Activated naive CD4-positive, alpha-beta T cell treated with anti-CD3 and anti-CD28 coated beads, Interleukin-2, amount 50 U/mL, for 72 hours (primary cell): Measurements from ENCODE around the gene EMSY. TPM values are rescaled to one million over a fixed set of nuclear protein-coding genes. Genes with fewer than 3 reads are reported as not detected.
"Not testable (repeated sequence)": the region's sequence is repeated elsewhere in the genome, so short reads cannot be mapped to it uniquely, and the experiment has no call there.

ENCODE experiments used
- ATAC-seq, 2 donors: fragments of 150-1000 bp; cut with Tn5 transposase; 2 replicates each; pipeline ENCODE4 v1.10.0; 2021; ENCODE audit warnings: mild to moderate bottlenecking in 2 of 2, moderate library complexity in 2 of 2
- DNase-seq, 2 donors: peaks; one replicate each; pipeline ENCODE4 v3.0.0; 2021 to 2022; ENCODE audit warnings: low spot score in 2 of 2
- H3K27ac Mint-ChIP-seq, 2 donors: one replicate each; pipeline ENCODE4 v1.8.0; 2022; ENCODE audit warnings: mild to moderate bottlenecking in 2 of 2, mixed read lengths in 2 of 2
- H3K36me3 Mint-ChIP-seq, 2 donors: one replicate each; pipeline ENCODE4 v1.8.0; 2022; ENCODE audit warnings: mixed read lengths in 2 of 2
- H3K9me3 Mint-ChIP-seq, 2 donors: one replicate each; pipeline ENCODE4 v1.8.0; 2022; ENCODE audit warnings: mixed read lengths in 2 of 2
- total RNA-seq, 2 donors: library from RNA; stranded (reverse); gene quantifications; one replicate each; pipeline ENCODE4 v1.2.3, GENCODE V29; 2022

EMSY gene
- total RNA-seq, 2 donors from 2014 or later: 30.5 to 62.2 TPM

DNA sequence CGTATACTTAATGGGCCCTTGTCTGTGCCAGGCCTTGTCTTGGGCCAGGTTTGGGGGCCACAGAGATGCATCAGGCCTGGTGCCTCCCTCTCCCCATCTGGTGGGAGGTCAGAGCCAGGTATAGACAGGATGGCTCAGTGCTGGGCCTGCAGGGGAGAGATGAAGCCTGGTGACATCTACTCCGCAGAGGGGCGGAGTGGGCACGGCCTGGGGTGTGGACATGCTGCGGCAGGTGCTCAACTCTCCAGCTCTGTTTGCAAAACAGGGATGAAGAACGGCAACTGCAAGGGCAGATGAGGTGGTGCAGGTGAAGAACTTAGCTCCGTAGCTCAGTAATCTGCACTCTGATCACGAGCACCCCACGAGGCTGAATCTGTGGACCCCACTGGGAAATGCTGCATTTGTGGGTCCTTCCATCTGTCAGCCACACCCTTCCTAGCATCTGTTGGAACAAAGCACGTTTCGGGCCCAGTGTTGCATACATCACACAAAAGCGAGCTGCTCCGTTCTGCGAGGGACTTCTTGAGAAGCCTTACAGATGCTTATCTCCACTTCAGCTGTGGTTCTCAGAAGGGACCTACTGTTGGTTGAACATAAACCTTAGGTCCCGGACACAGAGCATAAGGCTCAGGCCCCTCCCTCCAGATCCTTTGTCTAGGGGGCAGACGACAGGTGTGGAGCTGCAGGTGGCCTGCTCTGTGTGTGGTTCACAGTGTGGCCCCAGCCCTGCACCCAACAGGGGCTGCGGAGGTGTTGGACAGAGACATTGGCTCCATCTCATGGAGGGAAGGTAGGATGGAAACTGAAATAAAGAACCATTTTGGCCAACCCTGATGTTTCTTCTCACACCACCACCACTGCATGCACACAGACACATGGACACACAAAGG is 147.5 kb downstream of the EMSY start:
- Mint-ChIP-seq H3K36me3 (no peaks in the 10 kb centered on the region), H3K27ac (no peak overlapping the region), H3K9me3 (no peaks in the 10 kb centered on the region)
- ATAC-seq: no peak
- DNase-seq: no peak

GRCh38 chr11:76592961-76593360 is 148.1 kb downstream of the EMSY start:
- no peaks in the 10 kb centered on the region for H3K9me3 Mint-ChIP-seq
- DNase-seq (no peak), ATAC-seq (no peak)
- H3K27ac Mint-ChIP-seq: peak overlapping the region in 1 of 2 donors; percentile 30
- no peaks in the 10 kb centered on the region for H3K36me3 Mint-ChIP-seq

DNA sequence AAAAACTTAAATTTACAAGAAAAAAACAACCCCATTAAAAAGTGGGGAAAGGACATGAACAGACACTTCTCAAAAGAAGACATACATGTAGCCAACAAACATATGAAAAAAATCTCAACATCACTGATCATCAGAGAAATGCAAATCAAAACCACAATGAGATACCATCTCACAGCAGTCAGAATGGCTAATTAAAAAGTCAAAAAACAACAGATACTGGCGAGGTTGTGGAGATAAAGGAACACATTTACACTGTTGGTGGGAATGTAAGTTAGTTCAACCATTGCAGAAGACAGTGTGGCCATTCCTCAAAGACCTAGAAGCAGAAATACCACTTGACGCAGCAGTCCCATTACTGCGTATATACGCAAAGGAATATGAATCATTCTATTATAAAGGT is 150.3 kb downstream of the EMSY start:
- H3K36me3 Mint-ChIP-seq, H3K9me3 Mint-ChIP-seq, DNase-seq, H3K27ac Mint-ChIP-seq, ATAC-seq: not testable (repeated sequence)

- Mint-ChIP-seq H3K36me3 (no peaks in the 10 kb centered on the region), H3K27ac (no peak overlapping the region), H3K9me3 (no peaks in the 10 kb centered on the region)
- no peak for ATAC-seq
- DNase-seq: no peak
These were observed 151.8 kb downstream of the EMSY start for GRCh38 chr11:76596652-76597051.

GRCh38 chr11:76597533-76598425 is 153.0 kb downstream of the EMSY start:
- ATAC-seq (no peak), DNase-seq (no peak)
- peak overlapping the region in 1 of 2 donors; percentile 82 for H3K27ac Mint-ChIP-seq
- H3K36me3 Mint-ChIP-seq: no peaks in the 10 kb centered on the region
- no peaks in the 10 kb centered on the region for H3K9me3 Mint-ChIP-seq

- no peaks in the 10 kb centered on the region for H3K9me3 Mint-ChIP-seq
- ATAC-seq (peak in 1 of 2 donors; percentile 38), DNase-seq (no peak)
- H3K36me3 Mint-ChIP-seq: no peaks in the 10 kb centered on the region
- no peak overlapping the region for H3K27ac Mint-ChIP-seq
These were observed 153.6 kb downstream of the EMSY start for GRCh38 chr11:76598426-76598839.

GRCh38 chr11:76599041-76600013 is 154.5 kb downstream of the EMSY start:
- DNase-seq: no peak
- Mint-ChIP-seq H3K36me3 (no peaks in the 10 kb centered on the region), H3K27ac (no peak overlapping the region), H3K9me3 (no peaks in the 10 kb centered on the region)
- no peak for ATAC-seq

- H3K36me3 Mint-ChIP-seq: no peaks in the 10 kb centered on the region
- no peak for DNase-seq
- H3K9me3 Mint-ChIP-seq: no peaks in the 10 kb centered on the region
- no peak for ATAC-seq
- no peak overlapping the region for H3K27ac Mint-ChIP-seq
These were observed 155.4 kb downstream of the EMSY start for GRCh38 chr11:76600124-76600655.

DNA sequence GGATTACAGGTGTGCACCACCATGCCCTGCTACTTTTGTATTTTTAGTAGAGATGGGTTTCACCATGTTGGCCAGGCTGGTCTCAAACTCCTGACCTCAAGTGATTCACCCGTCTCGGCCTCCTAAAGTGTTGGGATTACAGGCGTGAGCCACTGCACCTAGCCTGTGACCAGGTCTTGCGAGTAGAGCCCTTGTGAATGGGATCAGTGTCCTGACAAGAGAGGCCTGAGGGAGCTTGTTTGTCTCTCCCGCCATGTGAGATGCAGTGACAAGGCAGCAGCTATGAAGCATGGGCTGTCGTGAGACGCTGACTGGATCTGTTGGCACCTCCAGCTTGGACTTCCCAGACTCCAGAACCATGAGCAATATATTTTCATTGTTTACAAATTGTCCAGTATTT is 156.5 kb downstream of the EMSY start:
- Mint-ChIP-seq H3K27ac (no peak overlapping the region), H3K9me3 (no peaks in the 10 kb centered on the region), H3K36me3 (no peaks in the 10 kb centered on the region)
- DNase-seq: no peak
- ATAC-seq: no peak

- no peaks in the 10 kb centered on the region for H3K36me3 Mint-ChIP-seq
- no peak for DNase-seq
- no peak for ATAC-seq
- H3K27ac Mint-ChIP-seq: no peak overlapping the region
- no peaks in the 10 kb centered on the region for H3K9me3 Mint-ChIP-seq
These were observed 156.9 kb downstream of the EMSY start for GRCh38 chr11:76601724-76602123.

DNA sequence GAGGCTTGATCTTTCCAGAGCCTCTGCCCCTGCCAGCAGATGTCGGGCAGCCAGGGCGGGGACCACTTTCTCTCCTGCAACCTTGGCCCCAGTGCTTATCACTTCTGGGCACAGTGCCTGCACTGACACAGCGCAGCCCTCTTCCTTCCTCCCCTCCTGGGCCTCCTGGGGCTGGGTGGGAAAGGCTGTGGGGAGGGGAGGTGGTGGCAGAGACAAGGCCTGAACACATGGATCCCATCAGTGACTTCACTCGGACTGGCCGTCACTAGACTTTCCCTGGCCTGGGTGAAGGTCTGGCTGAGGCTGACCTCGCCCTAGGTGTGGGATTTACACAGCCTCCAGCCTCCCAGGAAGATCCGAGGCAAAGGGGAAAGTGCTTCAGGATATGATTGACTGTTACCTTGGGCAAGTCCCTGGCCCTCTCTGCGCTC is 157.6 kb downstream of the EMSY start:
- DNase-seq (no peak), ATAC-seq (no peak)
- H3K9me3 Mint-ChIP-seq: no peaks in the 10 kb centered on the region
- H3K27ac Mint-ChIP-seq: no peak overlapping the region
- H3K36me3 Mint-ChIP-seq: no peaks in the 10 kb centered on the region

Other genes with a start within 250 kb of the EMSY start
- gene WNT11, start 238.5 kb upstream of the EMSY start, total RNA-seq: 1 to 10 TPM in 1 of 2 donors, under 1 TPM in 1; 0.71 to 1.5 TPM
- 10 to 100 TPM; 27.7 to 36.0 TPM for gene THAP12, start 63.9 kb upstream of the EMSY start, total RNA-seq
- 1 to 10 TPM; 1.0 to 3.9 TPM for gene GVQW3, start 63.7 kb upstream of the EMSY start, total RNA-seq
- under 1 TPM; 0.30 to 0.43 TPM for gene LRRC32, start 225.7 kb downstream of the EMSY start, total RNA-seq